GM21360 (cell line): ENCODE data around the gene SYNPO2L.
A peak's percentile ranks its signal among the peaks of the same experiment; 100 is the strongest.

ENCODE experiments used
- ATAC-seq: cut with Tn5 transposase; IDR thresholded peaks from one replicate; pipeline ENCODE4 v1.9.1; 2021; ENCODE audit warnings: mild to moderate bottlenecking, moderate library complexity; ENCODE audit not compliant: unreplicated experiment

SYNPO2L gene

GRCh38 chr10:73648975-73649829 lies 6.6 kb downstream of the SYNPO2L start:
- no peak for ATAC-seq

GRCh38 chr10:73647875-73648651 lies 7.8 kb downstream of the SYNPO2L start:
- ATAC-seq = no peak

- no peak for ATAC-seq
These were observed 8.5 kb downstream of the SYNPO2L start for GRCh38 chr10:73647211-73647874.

- ATAC-seq = no peak
These were observed 9.2 kb downstream of the SYNPO2L start for GRCh38 chr10:73646598-73647041.

GRCh38 chr10:73645251-73645650 lies 10.6 kb downstream of the SYNPO2L start:
- no peak for ATAC-seq

- ATAC-seq = no peak
These were observed 11.1 kb downstream of the SYNPO2L start for GRCh38 chr10:73644767-73645166.

- no peak for ATAC-seq
These were observed 11.7 kb downstream of the SYNPO2L start for GRCh38 chr10:73644015-73644743.

- ATAC-seq = no peak
These were observed 12.5 kb downstream of the SYNPO2L start for GRCh38 chr10:73643362-73643761.

GRCh38 chr10:73641328-73642060 lies 14.3 kb downstream of the SYNPO2L start, which contains the start of gene MYOZ1:
Gene MYOZ1 (minus strand): TSS chr10:73641474. CDS start chr10:73640017, 1,457 bp downstream.
- no peak for ATAC-seq

GRCh38 chr10:73639286-73639685 lies 16.5 kb downstream of the SYNPO2L start:
- no peak for ATAC-seq

- no peak for ATAC-seq
These were observed 20.0 kb downstream of the SYNPO2L start for GRCh38 chr10:73635781-73636180.

GRCh38 chr10:73634421-73634820 lies 21.4 kb downstream of the SYNPO2L start:
- no peak for ATAC-seq

- ATAC-seq = no peak
These were observed 26.7 kb downstream of the SYNPO2L start for GRCh38 chr10:73629165-73629564.

GRCh38 chr10:73628405-73628804 lies 27.4 kb downstream of the SYNPO2L start:
- no peak for ATAC-seq

- no peak for ATAC-seq
These were observed 28.5 kb downstream of the SYNPO2L start for GRCh38 chr10:73627300-73627699.

- ATAC-seq = peak; percentile 96
These were observed 29.7 kb downstream of the SYNPO2L start for GRCh38 chr10:73625884-73626752.

GRCh38 chr10:73625004-73625883 lies 30.6 kb downstream of the SYNPO2L start:
- ATAC-seq = peak; percentile 30

- ATAC-seq = no peak
These were observed 32.8 kb downstream of the SYNPO2L start for GRCh38 chr10:73623056-73623455.
